ENCODE data around the gene TAF6.

TAF6 gene

DNA sequence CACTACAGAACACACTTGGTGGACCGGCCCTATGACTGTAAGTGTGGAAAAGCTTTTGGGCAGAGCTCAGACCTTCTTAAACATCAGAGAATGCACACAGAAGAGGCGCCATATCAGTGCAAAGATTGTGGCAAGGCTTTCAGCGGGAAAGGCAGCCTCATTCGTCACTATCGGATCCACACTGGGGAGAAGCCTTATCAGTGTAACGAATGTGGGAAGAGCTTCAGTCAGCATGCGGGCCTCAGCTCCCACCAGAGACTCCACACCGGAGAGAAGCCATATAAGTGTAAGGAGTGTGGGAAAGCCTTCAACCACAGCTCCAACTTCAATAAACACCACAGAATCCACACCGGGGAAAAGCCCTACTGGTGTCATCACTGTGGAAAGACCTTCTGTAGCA lies 55.0 kb downstream of the TAF6 start:
- DNase-seq: no peak

DNA sequence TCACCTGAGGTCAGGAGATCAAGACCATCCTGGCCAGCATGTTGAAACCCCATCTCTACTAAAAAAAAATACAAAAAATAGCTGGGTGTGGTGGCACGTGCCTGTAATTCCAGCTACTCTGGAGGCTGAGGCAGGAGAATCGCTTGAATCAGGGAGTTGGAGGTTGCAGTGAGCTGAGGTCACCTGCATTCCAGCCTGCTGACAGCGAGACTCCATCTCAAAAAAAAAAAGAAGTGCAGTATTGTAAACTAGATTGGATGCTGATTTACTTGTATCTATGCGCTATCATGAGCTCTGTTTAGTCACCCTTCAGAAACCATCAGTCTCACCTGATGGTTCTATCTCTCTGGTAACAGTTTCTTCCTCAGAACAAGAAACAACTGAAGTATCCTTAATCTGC lies 55.8 kb downstream of the TAF6 start:
- DNase-seq: no peak

DNA sequence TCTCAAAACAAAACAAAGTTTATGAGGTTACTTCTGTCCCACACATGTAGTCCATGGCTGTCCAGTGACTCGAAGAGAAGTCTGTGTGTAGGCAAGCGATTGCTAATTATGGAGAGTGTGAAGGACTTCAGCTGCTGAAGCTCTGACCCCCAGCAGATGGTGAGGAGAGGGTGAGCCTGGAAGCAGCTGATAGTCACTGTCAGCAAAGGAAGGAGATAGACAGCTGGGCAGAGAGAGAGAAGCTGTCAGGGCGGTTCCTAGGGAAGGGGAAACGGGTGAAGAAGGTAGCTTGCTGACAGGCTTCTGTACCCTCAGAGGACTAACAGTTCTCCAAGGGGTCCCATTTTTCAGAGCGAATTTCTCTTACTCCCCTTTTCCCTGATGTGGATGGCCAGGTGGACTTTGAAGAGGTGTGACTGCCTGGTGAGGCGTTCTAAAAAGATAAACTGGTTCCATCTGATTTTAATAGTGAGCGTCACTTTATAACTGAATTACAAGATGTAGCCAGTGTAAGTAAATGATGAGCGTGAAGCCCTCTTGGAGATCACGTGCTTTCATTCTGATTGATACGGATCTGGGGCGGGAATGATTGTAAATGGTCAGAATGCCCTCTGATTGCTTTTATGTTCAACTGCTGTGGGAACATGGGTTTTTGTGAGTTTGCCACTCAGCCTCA lies 57.5 kb downstream of the TAF6 start:
- DNase-seq: no peak

GRCh38 chr7:100059251-100059739 lies 59.9 kb downstream of the TAF6 start:
- DNase-seq: no peak

All from activated naive CD4-positive, alpha-beta T cell treated with anti-CD3 and anti-CD28 coated beads, Interleukin-2, amount 50 U/mL, for 16 hours (primary cell).